Mammary microvascular endothelial cell (primary cell): ENCODE results near the gene CCDC14. TPM values are rescaled to one million over a fixed set of nuclear protein-coding genes. Genes with fewer than 3 reads are reported as not detected.

Experiments used
- total RNA-seq: library from RNA; depleted of rRNA; stranded (reverse); fragments of >200 nt; gene quantifications from 2 replicates; pipeline ENCODE4 v1.2.3, GENCODE V29; 2015

Gene CCDC14, protein sequence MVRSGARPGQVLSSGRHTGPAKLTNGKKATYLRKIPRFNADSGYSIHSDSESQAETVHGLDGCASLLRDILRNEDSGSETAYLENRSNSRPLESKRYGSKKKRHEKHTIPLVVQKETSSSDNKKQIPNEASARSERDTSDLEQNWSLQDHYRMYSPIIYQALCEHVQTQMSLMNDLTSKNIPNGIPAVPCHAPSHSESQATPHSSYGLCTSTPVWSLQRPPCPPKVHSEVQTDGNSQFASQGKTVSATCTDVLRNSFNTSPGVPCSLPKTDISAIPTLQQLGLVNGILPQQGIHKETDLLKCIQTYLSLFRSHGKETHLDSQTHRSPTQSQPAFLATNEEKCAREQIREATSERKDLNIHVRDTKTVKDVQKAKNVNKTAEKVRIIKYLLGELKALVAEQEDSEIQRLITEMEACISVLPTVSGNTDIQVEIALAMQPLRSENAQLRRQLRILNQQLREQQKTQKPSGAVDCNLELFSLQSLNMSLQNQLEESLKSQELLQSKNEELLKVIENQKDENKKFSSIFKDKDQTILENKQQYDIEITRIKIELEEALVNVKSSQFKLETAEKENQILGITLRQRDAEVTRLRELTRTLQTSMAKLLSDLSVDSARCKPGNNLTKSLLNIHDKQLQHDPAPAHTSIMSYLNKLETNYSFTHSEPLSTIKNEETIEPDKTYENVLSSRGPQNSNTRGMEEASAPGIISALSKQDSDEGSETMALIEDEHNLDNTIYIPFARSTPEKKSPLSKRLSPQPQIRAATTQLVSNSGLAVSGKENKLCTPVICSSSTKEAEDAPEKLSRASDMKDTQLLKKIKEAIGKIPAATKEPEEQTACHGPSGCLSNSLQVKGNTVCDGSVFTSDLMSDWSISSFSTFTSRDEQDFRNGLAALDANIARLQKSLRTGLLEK
- total RNA-seq: 15.1 and 16.0 TPM in 2 replicates

DNA sequence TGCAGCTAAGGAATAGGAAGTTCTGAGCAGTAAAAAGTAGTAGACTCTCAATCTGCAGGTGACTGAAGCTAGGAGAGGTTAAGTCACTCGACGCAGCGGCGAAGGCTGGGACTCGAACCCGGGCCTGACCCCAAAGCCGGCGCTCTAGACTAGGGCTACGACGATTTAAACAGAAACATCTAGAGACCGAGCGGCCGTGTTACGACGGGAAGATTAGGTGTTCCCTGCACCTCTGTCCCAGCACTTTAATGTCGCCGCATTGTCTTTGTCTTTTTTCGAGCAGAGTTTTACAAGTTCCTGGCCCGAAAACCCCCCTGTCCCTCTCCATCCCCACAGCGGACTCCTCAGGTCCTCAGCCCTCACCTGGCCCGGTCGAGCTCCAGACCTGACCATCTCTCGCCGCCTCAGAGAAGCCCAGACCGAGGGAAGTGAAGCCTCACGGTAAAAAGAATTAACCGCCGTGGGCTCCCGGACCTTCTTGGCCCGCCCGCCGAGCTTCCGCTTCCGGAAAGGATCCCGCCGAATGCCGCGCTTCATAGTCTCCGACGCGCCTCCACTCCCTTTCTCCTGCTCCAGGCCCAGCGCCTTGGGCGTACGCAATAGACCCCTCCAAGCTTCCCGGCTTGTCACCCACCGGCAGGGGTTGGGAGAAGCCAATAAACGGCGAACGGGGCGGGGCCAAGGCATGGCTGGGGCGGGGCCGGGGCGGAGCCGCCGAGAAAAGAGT is at the start of gene CCDC14:
CCDC14 (minus strand) TSS at position 449 of the 727 bp plus-strand sequence; CDS start at position 393, 56 bp downstream.

GRCh38 chr3:123991730-123992588 is 30.9 kb upstream of the CCDC14 start, which contains the start of gene ROPN1:
Gene ROPN1 (minus strand): TSS chr3:123992124. CDS start chr3:123980481, 11,643 bp downstream.

DNA sequence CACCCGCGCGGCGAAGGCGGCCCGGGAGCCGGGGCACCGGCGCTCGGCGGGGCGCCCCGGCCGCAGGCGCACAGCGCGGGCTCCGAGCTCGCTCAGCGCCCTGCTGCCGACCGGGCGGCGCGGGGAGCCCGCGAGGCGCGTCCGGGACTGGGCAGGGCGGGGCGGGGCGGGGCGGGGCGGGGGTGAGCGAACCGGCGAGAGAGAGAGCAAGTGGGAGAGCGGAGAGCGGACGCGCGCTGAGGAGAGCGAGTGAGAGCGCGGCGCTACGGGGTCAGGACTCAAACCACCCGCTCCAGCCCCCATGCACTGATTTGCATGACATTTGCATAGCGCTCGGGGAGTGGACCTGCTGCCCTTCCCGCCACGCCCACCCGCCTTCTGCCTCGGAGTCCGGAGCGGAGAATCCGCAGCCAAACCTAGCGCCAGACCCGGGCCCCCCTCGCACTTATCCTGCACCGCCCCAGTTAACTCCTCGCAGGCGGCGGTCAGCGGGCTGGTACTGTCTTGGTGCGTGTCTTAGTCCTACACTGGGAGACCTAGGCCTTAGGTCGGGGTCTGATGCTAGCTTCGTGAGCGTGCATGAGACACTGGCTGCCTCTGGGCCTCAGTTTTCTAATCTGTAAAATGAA is 76.7 kb downstream of the CCDC14 start, which contains the start of gene MYLK:
MYLK (minus strand) TSS at position 130 of the 629 bp plus-strand sequence. CDS start 90,491 bp downstream, outside the sequence.

Other genes starting within 250 kb of the CCDC14 start
- gene MYLK, start 76.9 kb downstream of the CCDC14 start, total RNA-seq: 92.5 and 115 TPM in 2 replicates
- gene ROPN1, start 30.9 kb upstream of the CCDC14 start, total RNA-seq: not detected in 2 replicates
- 12.2 and 17.0 TPM in 2 replicates for gene KALRN, start 72.1 kb upstream of the CCDC14 start, total RNA-seq